Astrocyte of the cerebellum (primary cell): ENCODE measurements around the gene FAM76B.
A peak's percentile ranks its signal among the peaks of the same experiment; 100 is the strongest.

Experiments
- DNase-seq: peaks from one replicate; pipeline ENCODE4 v3.0.0-alpha.2; 2011; ENCODE audit warnings: low read depth
- H3K4me3 ChIP-seq: 2 replicates; pipeline ENCODE4 v1.5.1; 2011; ENCODE audit warnings: mild to moderate bottlenecking, low read depth, low read length, moderate library complexity
- CTCF ChIP-seq: IDR thresholded peaks from 2 replicates; pipeline ENCODE4 v1.5.1; 2012; ENCODE audit warnings: low read length, low read depth, moderate library complexity, mild to moderate bottlenecking; ENCODE audit errors: missing control alignments
- in situ Hi-C: cut with HindIII; loops from 2 replicates; pipeline ENCODE4 v1.10.0; 2017; ENCODE audit warnings: low sequenced_read_pairs

The FAM76B gene

GRCh38 chr11:95723361-95723942 is 66.1 kb downstream of the FAM76B start:
- H3K4me3 ChIP-seq: no peak overlapping the region
- in situ Hi-C loops: no loop called here
- peak; percentile 23 for DNase-seq
- no peak for TF ChIP-seq CTCF

DNA sequence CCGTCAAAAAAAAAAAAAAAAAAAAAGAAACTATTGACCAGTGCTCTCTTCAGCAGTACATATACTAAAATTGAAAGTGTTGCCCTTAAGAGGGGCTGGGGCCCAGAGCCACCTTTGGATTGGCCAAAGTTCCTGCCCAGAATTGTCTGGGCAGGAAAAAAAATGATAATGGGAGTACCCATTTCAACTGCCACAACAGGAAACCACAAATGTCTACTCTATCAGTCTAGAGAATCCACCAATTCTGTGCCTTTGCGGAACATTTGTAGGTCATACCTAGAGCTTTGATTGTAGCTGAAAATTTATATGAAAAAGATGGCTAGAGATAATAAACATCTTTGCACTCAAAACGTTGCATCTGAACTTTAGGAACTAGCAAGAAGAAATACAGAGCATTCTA is 69.4 kb downstream of the FAM76B start:
- in situ Hi-C loops: no loop called here
- H3K4me3 ChIP-seq: no peak overlapping the region
- no peak for TF ChIP-seq CTCF
- no peak for DNase-seq
